ENCODE results near the gene PTPN9. TPM values are rescaled to one million over a fixed set of nuclear protein-coding genes. Genes with fewer than 3 reads are reported as not detected.
"Not testable (repeated sequence)": the region's sequence is repeated elsewhere in the genome, so short reads cannot be mapped to it uniquely, and the experiment has no call there.

Gene PTPN9
- total RNA-seq, 4 donors from 2014 or later = 16.3 to 30.6 (median 25.0) TPM

- Histone ChIP-seq H3K27ac (no peak overlapping the region), H3K27me3 (no peaks in the 10 kb centered on the region), H3K4me3 (no peak overlapping the region), H3K4me1 (peaks cover 0 to 15% (median 0%) of the 10 kb centered on the region in 3 donors), H3K9me3 (no peaks in the 10 kb centered on the region), H3K36me3 (no peaks in the 10 kb centered on the region)
- ATAC-seq = no peak
- TF ChIP-seq CTCF (IDR thresholded peaks at IDR 0.05) (no peak), POLR2AphosphoS5 (IDR thresholded peaks at IDR 0.05) (no peak), POLR2A (IDR thresholded peaks at IDR 0.05) (no peak)
Measured at GRCh38 chr15:75553659-75554058, 25.5 kb downstream of the PTPN9 start.

GRCh38 chr15:75551091-75551490 lies 28.0 kb downstream of the PTPN9 start:
- H3K9me3 ChIP-seq = no peaks in the 10 kb centered on the region
- no peaks in the 10 kb centered on the region for H3K27me3 ChIP-seq
- 97 to 100% methylated on average over 3 to 4 of the region's 4 CpGs for WGBS, 2 donors (ENCODE audit: low coverage in 1 of 2)
- no peak overlapping the region for H3K27ac ChIP-seq
- H3K4me3 ChIP-seq = no peak overlapping the region
- ATAC-seq = no peak
- no peaks in the 10 kb centered on the region for H3K36me3 ChIP-seq
- peaks cover 0 to 23% (median 0%) of the 10 kb centered on the region in 3 donors for H3K4me1 ChIP-seq
- TF ChIP-seq POLR2A (IDR thresholded peaks at IDR 0.05) (no peak), CTCF (IDR thresholded peaks at IDR 0.05) (no peak), EP300 (IDR thresholded peaks at IDR 0.05) (no peak), POLR2AphosphoS5 (IDR thresholded peaks at IDR 0.05) (no peak)

- no peak for ATAC-seq
- Histone ChIP-seq H3K36me3 (no peaks in the 10 kb centered on the region), H3K27ac (no peak overlapping the region), H3K9me3 (no peaks in the 10 kb centered on the region), H3K27me3 (no peaks in the 10 kb centered on the region), H3K4me3 (no peak overlapping the region), H3K4me1 (peaks cover 0 to 34% (median 15%) of the 10 kb centered on the region in 3 donors)
- TF ChIP-seq EP300 (IDR thresholded peaks at IDR 0.05) (no peak), POLR2AphosphoS5 (IDR thresholded peaks at IDR 0.05) (no peak), POLR2A (IDR thresholded peaks at IDR 0.05) (no peak), CTCF (IDR thresholded peaks at IDR 0.05) (no peak)
- 57 to 67% methylated on average over 1 of the region's 1 CpG for WGBS, 2 donors (ENCODE audit: low coverage in 1 of 2)
Measured at GRCh38 chr15:75545064-75545463, 34.1 kb downstream of the PTPN9 start.

GRCh38 chr15:75544359-75544758 lies 34.8 kb downstream of the PTPN9 start:
- Histone ChIP-seq H3K27ac (peak overlapping the region in 3 of 4 donors; percentile 12 to 35 (median 14)), H3K4me1 (peaks cover 0 to 34% (median 15%) of the 10 kb centered on the region in 3 donors), H3K4me3 (no peak overlapping the region), H3K27me3 (no peaks in the 10 kb centered on the region), H3K36me3 (no peaks in the 10 kb centered on the region), H3K9me3 (no peaks in the 10 kb centered on the region)
- ATAC-seq = no peak
- WGBS, 2 donors (ENCODE audit: low coverage in 1 of 2) = 69 to 78% methylated on average over 2 of the region's 2 CpGs
- no peak for TF ChIP-seq POLR2AphosphoS5 (IDR thresholded peaks at IDR 0.05)
- no peak for TF ChIP-seq CTCF (IDR thresholded peaks at IDR 0.05)
- TF ChIP-seq EP300 (IDR thresholded peaks at IDR 0.05) = no peak
- TF ChIP-seq POLR2A (IDR thresholded peaks at IDR 0.05) = no peak

GRCh38 chr15:75542949-75543545 lies 36.1 kb downstream of the PTPN9 start:
- Histone ChIP-seq H3K4me1 (peaks cover 0 to 34% (median 15%) of the 10 kb centered on the region in 3 donors), H3K27ac (peak overlapping the region in 2 of 4 donors; percentile 13 to 46)
- H3K27me3 ChIP-seq, H3K36me3 ChIP-seq, H3K4me3 ChIP-seq, H3K9me3 ChIP-seq, ATAC-seq: not testable (repeated sequence)
- 57 to 93% methylated on average over 2 to 4 of the region's 6 CpGs for WGBS, 2 donors (ENCODE audit: low coverage in 1 of 2)

All from gastroesophageal sphincter (tissue), 4 donors.